ENCODE measurements around the gene NOL12. TPM values are rescaled to one million over a fixed set of nuclear protein-coding genes. Genes with fewer than 3 reads are reported as not detected.

Gene NOL12
- total RNA-seq, 1 donor from 2014 or later, result 12.1 TPM

DNA sequence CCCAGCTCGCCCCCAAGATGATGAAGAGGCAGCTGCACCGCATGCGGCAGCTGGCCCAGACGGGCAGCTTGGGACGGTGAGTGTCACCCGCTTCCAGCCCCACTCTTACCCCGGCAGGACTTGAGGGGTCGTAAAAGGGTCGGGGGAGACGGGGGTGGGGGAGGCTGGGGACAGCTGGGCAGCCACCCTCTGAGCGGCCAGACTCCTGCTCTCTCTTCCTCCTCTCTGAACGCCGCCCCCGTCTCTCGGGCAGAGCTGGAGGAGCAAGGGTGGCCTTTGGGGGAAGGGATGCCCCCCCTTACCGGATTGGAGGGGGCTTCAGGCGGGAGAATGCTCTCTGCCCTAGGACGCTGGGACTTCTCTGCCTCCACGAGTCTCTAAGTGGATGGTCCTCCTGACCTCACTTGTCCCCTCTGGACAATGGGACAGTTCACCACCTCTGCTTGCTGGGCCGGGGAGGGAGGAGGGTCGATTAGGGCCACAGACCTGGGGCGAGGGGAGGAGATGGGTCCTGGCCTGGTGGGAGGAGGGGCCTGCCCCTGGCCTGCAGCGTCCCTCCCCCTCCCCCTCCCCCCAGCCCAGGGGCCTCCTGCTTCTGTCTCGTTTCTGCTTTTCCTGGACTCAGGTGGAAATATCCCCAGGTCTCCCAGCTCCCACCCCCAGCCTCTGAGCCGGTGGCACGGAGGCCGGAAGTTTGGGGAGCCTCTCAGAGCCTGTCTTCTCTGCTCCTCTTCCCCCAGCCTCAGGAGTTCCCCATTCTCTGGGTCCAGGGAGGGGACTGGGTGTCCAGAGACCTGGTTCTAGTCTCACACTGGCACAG is 46.2 kb upstream of the NOL12 start:
- Mint-ChIP-seq H3K36me3 (ENCODE audit: low read depth) (no peaks in the 10 kb centered on the region), H3K9me3 (ENCODE audit: low read depth) (no peaks in the 10 kb centered on the region), H3K4me1 (ENCODE audit: low read depth) (peaks cover 23% of the 10 kb centered on the region), H3K27me3 (ENCODE audit: low read depth) (no peaks in the 10 kb centered on the region), H3K4me3 (ENCODE audit: unreplicated experiment) (peak overlapping the region; percentile 64), H3K27ac (ENCODE audit: unreplicated experiment) (no peak overlapping the region)
- DNase-seq (ENCODE audit: low spot score), result no peak
- TF ChIP-seq, protein P1, sequence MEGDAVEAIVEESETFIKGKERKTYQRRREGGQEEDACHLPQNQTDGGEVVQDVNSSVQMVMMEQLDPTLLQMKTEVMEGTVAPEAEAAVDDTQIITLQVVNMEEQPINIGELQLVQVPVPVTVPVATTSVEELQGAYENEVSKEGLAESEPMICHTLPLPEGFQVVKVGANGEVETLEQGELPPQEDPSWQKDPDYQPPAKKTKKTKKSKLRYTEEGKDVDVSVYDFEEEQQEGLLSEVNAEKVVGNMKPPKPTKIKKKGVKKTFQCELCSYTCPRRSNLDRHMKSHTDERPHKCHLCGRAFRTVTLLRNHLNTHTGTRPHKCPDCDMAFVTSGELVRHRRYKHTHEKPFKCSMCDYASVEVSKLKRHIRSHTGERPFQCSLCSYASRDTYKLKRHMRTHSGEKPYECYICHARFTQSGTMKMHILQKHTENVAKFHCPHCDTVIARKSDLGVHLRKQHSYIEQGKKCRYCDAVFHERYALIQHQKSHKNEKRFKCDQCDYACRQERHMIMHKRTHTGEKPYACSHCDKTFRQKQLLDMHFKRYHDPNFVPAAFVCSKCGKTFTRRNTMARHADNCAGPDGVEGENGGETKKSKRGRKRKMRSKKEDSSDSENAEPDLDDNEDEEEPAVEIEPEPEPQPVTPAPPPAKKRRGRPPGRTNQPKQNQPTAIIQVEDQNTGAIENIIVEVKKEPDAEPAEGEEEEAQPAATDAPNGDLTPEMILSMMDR (IDR thresholded peaks at IDR 0.05), result no peak

DNA sequence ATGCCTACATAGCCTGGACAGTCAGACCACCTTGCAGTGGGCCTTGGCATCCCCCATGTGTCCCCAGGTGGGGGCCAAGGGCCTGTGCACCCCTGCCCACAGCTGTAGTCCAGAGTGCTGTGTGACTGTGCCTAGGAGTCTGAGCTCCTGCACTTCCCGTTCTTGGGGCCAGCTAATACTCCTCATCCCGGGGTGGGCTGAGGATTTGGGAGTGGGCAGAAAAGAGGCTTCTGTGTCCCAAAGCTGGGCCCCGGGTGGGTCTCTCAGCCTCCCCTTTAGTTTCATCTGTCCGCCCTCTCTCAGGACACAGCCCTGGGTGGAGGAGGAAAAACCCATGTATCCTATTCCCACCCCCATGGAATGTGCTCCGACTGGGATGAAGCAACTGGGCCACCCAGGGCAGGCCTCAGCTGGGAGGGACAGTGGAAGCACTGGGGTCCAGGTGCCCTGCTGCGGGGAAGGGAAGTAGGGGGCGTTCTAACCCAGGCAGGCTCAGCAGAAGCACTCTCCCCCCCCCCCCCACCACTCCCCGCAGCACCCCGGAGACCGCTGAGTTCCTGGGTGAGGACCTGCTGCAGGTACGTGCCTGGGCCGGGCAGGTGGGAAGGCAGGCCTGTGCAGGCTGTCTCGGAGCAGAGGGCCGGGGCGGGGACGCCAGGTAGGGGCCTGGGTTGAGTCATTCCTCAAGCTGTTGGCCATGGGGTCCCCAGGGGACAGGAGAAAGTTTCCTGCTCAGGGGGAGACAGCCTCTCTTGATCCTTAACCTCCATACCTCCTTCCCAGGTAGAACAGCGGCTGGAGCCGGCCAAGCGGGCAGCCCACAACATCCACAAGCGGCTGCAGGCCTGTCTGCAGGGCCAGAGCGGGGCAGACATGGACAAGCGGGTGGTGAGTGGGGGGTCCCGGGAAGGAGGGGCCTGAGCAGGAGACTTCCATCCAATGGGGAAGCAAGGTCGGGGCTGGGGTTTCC is 45.3 kb upstream of the NOL12 start:
- no peaks in the 10 kb centered on the region for H3K27me3 Mint-ChIP-seq (ENCODE audit: low read depth)
- peak overlapping the region; percentile 64 for H3K4me3 Mint-ChIP-seq (ENCODE audit: unreplicated experiment)
- H3K9me3 Mint-ChIP-seq (ENCODE audit: low read depth), result no peaks in the 10 kb centered on the region

DNA sequence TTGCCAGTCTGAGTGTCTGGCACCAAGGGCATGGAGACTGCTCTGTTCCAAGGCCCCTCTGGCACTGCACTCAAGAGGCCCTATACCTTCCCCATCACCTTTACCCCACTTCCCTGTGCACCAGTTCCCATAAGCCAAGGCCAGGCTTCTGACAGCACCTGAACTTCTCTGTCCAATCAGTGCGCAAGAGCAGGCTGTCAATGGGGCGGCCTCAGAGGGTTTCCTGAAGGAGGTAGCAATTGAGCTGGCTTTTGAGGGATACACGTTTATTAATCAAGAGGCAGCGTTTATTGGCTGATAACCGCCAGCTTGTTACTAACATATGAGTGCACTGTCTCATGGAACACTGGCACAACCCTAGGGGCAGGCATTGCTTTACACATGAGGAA is 44.6 kb upstream of the NOL12 start:
- Mint-ChIP-seq H3K36me3 (ENCODE audit: low read depth) (no peaks in the 10 kb centered on the region), H3K9me3 (ENCODE audit: low read depth) (no peaks in the 10 kb centered on the region), H3K27ac (ENCODE audit: unreplicated experiment) (no peak overlapping the region), H3K4me1 (ENCODE audit: low read depth) (peaks cover 17% of the 10 kb centered on the region), H3K4me3 (ENCODE audit: unreplicated experiment) (no peak overlapping the region), H3K27me3 (ENCODE audit: low read depth) (no peaks in the 10 kb centered on the region)
- DNase-seq (ENCODE audit: low spot score), result no peak
- TF ChIP-seq, protein P1 (IDR thresholded peaks at IDR 0.05), result no peak

More for the DNA sequence above, 45.3 kb upstream of the NOL12 start:
- TF ChIP-seq, protein P1 (IDR thresholded peaks at IDR 0.05), result no peak
- no peak for DNase-seq (ENCODE audit: low spot score)
- Mint-ChIP-seq H3K36me3 (ENCODE audit: low read depth) (no peaks in the 10 kb centered on the region), H3K27ac (ENCODE audit: unreplicated experiment) (no peak overlapping the region), H3K4me1 (ENCODE audit: low read depth) (peaks cover 23% of the 10 kb centered on the region)

DNA sequence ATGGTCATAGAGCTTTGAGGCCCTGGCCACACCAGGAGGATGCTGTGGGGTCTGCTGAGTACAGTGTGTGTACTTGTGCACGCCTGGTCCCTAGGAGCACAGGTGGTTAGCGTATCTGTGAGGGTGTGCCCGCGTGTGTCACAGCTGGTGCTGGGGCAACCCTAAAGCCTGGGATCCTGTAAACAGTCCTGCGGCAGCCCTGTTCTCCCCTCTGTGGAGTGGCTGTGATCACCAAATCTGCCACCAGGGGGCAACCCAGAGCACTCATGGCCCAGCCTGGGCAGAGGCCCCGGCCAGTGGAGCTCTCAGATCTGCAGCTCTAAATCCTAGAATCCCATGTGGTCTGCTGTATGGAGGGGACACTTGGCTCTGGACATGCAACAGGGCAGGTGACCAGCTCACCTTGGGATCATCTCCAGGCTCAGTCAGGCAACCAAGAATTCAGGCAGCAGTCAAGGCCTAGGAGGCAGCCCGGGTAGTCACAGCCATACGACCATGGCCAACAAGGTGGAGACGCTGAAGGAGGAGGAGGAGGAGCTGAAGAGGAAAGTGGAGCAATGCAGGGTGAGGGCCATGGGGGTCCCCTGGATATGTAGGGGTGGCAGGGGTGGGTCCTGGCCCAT is 42.8 kb upstream of the NOL12 start:
- Mint-ChIP-seq H3K27me3 (ENCODE audit: low read depth) (no peaks in the 10 kb centered on the region), H3K4me3 (ENCODE audit: unreplicated experiment) (no peak overlapping the region), H3K27ac (ENCODE audit: unreplicated experiment) (no peak overlapping the region), H3K4me1 (ENCODE audit: low read depth) (peaks cover 12% of the 10 kb centered on the region), H3K36me3 (ENCODE audit: low read depth) (no peaks in the 10 kb centered on the region), H3K9me3 (ENCODE audit: low read depth) (no peaks in the 10 kb centered on the region)
- TF ChIP-seq, protein P1 (IDR thresholded peaks at IDR 0.05), result peak; percentile 90
- DNase-seq (ENCODE audit: low spot score), result no peak

DNA sequence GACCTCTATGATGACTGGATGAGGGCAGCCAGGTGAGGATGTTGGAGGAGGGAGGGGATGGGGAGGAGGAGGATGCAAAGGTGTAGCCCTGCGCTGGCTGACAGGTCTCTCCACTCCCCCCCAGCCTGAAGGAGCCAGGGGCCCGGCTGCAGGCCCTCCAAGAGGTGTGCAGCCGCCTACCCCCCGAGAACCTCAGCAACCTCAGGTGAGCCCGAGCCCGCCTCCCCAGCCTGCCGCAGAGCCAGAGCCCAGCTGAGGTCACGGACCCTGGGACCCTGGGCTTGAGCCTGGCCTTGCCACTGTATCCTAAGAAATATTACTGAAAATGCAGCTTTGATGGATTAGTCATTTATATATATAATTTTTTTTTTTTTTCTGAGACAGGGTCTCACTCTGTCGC is 38.8 kb upstream of the NOL12 start:
- Mint-ChIP-seq H3K4me1 (ENCODE audit: low read depth) (peaks cover 3% of the 10 kb centered on the region), H3K36me3 (ENCODE audit: low read depth) (no peaks in the 10 kb centered on the region), H3K27ac (ENCODE audit: unreplicated experiment) (no peak overlapping the region), H3K4me3 (ENCODE audit: unreplicated experiment) (no peak overlapping the region), H3K9me3 (ENCODE audit: low read depth) (no peaks in the 10 kb centered on the region), H3K27me3 (ENCODE audit: low read depth) (no peaks in the 10 kb centered on the region)
- TF ChIP-seq, protein P1 (IDR thresholded peaks at IDR 0.05), result no peak
- no peak for DNase-seq (ENCODE audit: low spot score)
